H1 (cell line): ENCODE results near the gene TREM1. TPM values are rescaled to one million over a fixed set of nuclear protein-coding genes. Genes with fewer than 3 reads are reported as not detected.

Experiments
- CTCF ChIA-PET: fragments of 300-600 bp; sonication (Branson Sonifier 250); formaldehyde crosslinking; loops from one replicate; lab custom pipeline; 2021; ENCODE audit not compliant: partially characterized antibody; lab: Charles Lee
- POLR2A ChIA-PET: fragments of 300-600 bp; sonication (Branson Sonifier 250); formaldehyde crosslinking; loops from one replicate; lab custom pipeline; 2021; ENCODE audit warnings: inconsistent platforms; ENCODE audit not compliant: partially characterized antibody; lab: Charles Lee
- DNase-seq, 2 experiments: peaks; one replicate each; pipeline versions ENCODE4 v3.0.0 to v3.0.0-alpha.2; 2010 to 2022; ENCODE audit warnings: low spot score in 2 of 2, low read depth in 1 of 2, mixed read lengths in 1 of 2
- FAIRE-seq: peaks from 2 replicates; lab custom pipeline; 2011; peaks lifted over from hg19 to GRCh38; lab: Jason Lieb, UNC
- H2AFZ ChIP-seq: 2 replicates; pipeline ENCODE4 v1.8.1; 2012; ENCODE audit warnings: low read length, inconsistent platforms
- H2AK5ac ChIP-seq: 2 replicates; pipeline ENCODE4 v1.6.1; 2013; ENCODE audit warnings: low read depth, low read length
- H2BK120ac ChIP-seq: replicated peaks from 2 replicates; pipeline ENCODE3; 2013; ENCODE audit warnings: low read depth, low read length, inconsistent platforms
- H2BK12ac ChIP-seq: 2 replicates; pipeline ENCODE4 v1.6.1; 2013; ENCODE audit warnings: low read depth, low read length
- H2BK15ac ChIP-seq: 2 replicates; pipeline ENCODE4 v1.6.1; 2013; ENCODE audit warnings: low read length
- H2BK20ac ChIP-seq: 2 replicates; pipeline ENCODE4 v1.6.1; 2013; ENCODE audit warnings: low read length
- H2BK5ac ChIP-seq: 2 replicates; pipeline ENCODE4 v1.6.1; 2013; ENCODE audit warnings: low read depth, low read length
- H3K14ac ChIP-seq: 2 replicates; pipeline ENCODE4 v1.6.1; 2013; ENCODE audit warnings: inconsistent platforms; ENCODE audit not compliant: insufficient read length
- H3K18ac ChIP-seq: 2 replicates; pipeline ENCODE4 v1.6.1; 2013; ENCODE audit warnings: low read length; ENCODE audit errors: extremely low read depth
- H3K23ac ChIP-seq: 2 replicates; pipeline ENCODE4 v1.6.1; 2013; ENCODE audit warnings: inconsistent platforms; ENCODE audit not compliant: insufficient read length
- H3K23me2 ChIP-seq: 2 replicates; pipeline ENCODE4 v1.6.1; 2013; ENCODE audit warnings: low read depth, low read length
- H3K27ac ChIP-seq: 2 replicates; pipeline ENCODE4 v1.6.1; 2011; ENCODE audit warnings: low read depth, low read length, inconsistent platforms
- H3K27me3 ChIP-seq, 4 experiments: replicated peaks in 1 of 4; 1 replicate in 1 of 4; 2 replicates in 3 of 4; pipeline versions ENCODE4 v1.6.1 to v1.8.1; 2011 to 2013; ENCODE audit warnings: low read length in 3 of 4, mild to moderate bottlenecking in 3 of 4, inconsistent platforms in 2 of 4, mixed read lengths in 2 of 4, moderate library complexity in 1 of 4; ENCODE audit not compliant: control insufficient read depth in 3 of 4, insufficient read depth in 3 of 4; ENCODE audit errors: extremely low read depth in 1 of 4
- H3K36me3 ChIP-seq, 4 experiments: 2 replicates each; pipeline versions ENCODE4 v1.6.1 to v1.8.1; 2011 to 2013; ENCODE audit warnings: mild to moderate bottlenecking in 4 of 4, low read length in 3 of 4, moderate library complexity in 2 of 4, control low read depth in 1 of 4, inconsistent platforms in 1 of 4; ENCODE audit not compliant: insufficient read depth in 4 of 4, control insufficient read depth in 2 of 4
- H3K4ac ChIP-seq: replicated peaks from 2 replicates; pipeline ENCODE3; 2013; ENCODE audit warnings: low read length, low read depth, mixed read lengths, inconsistent platforms; ENCODE audit not compliant: insufficient read length
- H3K4me1 ChIP-seq, 4 experiments: replicated peaks in 1 of 4; 1 replicate in 1 of 4; 2 replicates in 3 of 4; pipeline versions ENCODE4 v1.6.1 to v1.8.1; 2011 to 2013; ENCODE audit warnings: low read length in 3 of 4, inconsistent platforms in 2 of 4, mixed read lengths in 1 of 4; ENCODE audit not compliant: insufficient read depth in 4 of 4, control insufficient read depth in 3 of 4
- H3K4me2 ChIP-seq, 2 experiments: 2 replicates each; pipeline versions ENCODE4 v1.6.1 to v1.8.1; 2011 to 2013; ENCODE audit warnings: low read depth in 2 of 2, low read length in 2 of 2, control low read depth in 1 of 2, inconsistent platforms in 1 of 2, mild to moderate bottlenecking in 1 of 2; ENCODE audit not compliant: insufficient read depth in 1 of 2
- H3K4me3 ChIP-seq, 4 experiments: fragments of 200-600, 300-600 bp in 1 of 4; sonication (generic), shearing (Covaris generic), sonication (Bioruptor Twin) in 1 of 4; 2 replicates each; pipeline versions ENCODE4 v1.5.1 to v1.8.1; 2011 to 2016; ENCODE audit warnings: low read length in 4 of 4, low read depth in 3 of 4, control low read depth in 2 of 4, inconsistent platforms in 2 of 4, mild to moderate bottlenecking in 2 of 4, mixed read lengths in 1 of 4, moderate library complexity in 1 of 4; ENCODE audit not compliant: insufficient read depth in 2 of 4; ENCODE audit errors: extremely low read depth in 1 of 4
- H3K56ac ChIP-seq: replicated peaks from 2 replicates; pipeline ENCODE3; 2013; ENCODE audit warnings: low read depth, mild to moderate bottlenecking, mixed read lengths, low read length, inconsistent platforms; ENCODE audit not compliant: insufficient read length
- H3K79me1 ChIP-seq: 2 replicates; pipeline ENCODE4 v1.6.1; 2013; ENCODE audit warnings: low read depth, low read length, control low read depth
- H3K79me2 ChIP-seq, 2 experiments: 2 replicates each; pipeline versions ENCODE4 v1.6.1 to v1.8.1; 2012 to 2013; ENCODE audit warnings: low read length in 2 of 2, mild to moderate bottlenecking in 2 of 2, inconsistent platforms in 1 of 2; ENCODE audit not compliant: insufficient read depth in 2 of 2, control insufficient read depth in 1 of 2
- H3K9ac ChIP-seq, 4 experiments: replicated peaks in 1 of 4; 1 replicate in 1 of 4; 2 replicates in 3 of 4; pipeline versions ENCODE4 v1.6.1 to v1.8.1; 2011 to 2013; ENCODE audit warnings: low read depth in 3 of 4, low read length in 3 of 4, control low read depth in 2 of 4, mild to moderate bottlenecking in 2 of 4, moderate library complexity in 2 of 4, inconsistent platforms in 1 of 4; ENCODE audit errors: extremely low read depth in 1 of 4
- H3K9me3 ChIP-seq, 2 experiments: 2 replicates each; pipeline versions ENCODE4 v1.6.1 to v1.8.1; 2012 to 2013; ENCODE audit warnings: mild to moderate bottlenecking in 2 of 2, moderate library complexity in 2 of 2, control low read depth in 1 of 2, inconsistent platforms in 1 of 2, low read depth in 1 of 2, low read length in 1 of 2, mixed read lengths in 1 of 2; ENCODE audit not compliant: insufficient read depth in 2 of 2
- H4K20me1 ChIP-seq, 2 experiments: replicated peaks in 1 of 2; 2 replicates each; pipeline versions ENCODE3 to v1.8.1; 2011 to 2013; ENCODE audit warnings: inconsistent platforms in 2 of 2, low read length in 2 of 2, mild to moderate bottlenecking in 1 of 2; ENCODE audit not compliant: insufficient read depth in 2 of 2, control insufficient read depth in 1 of 2
- H4K5ac ChIP-seq: 2 replicates; pipeline ENCODE4 v1.6.1; 2013; ENCODE audit warnings: low read length, low read depth, mixed read lengths, inconsistent platforms; ENCODE audit not compliant: insufficient read length
- H4K8ac ChIP-seq: 2 replicates; pipeline ENCODE4 v1.8.0; 2013; ENCODE audit warnings: mild to moderate bottlenecking, moderate library complexity, low read length, inconsistent platforms; ENCODE audit not compliant: insufficient read depth; ENCODE audit errors: extremely low read depth
- H4K91ac ChIP-seq: replicated peaks from 2 replicates; pipeline ENCODE3; 2013; ENCODE audit warnings: low read length, mixed read lengths, inconsistent platforms; ENCODE audit not compliant: insufficient read length
- E2F6 ChIP-seq: IDR thresholded peaks from 2 replicates; pipeline ENCODE4 v1.6.1; 2012; ENCODE audit warnings: inconsistent platforms
- EGR1 ChIP-seq: IDR thresholded peaks from 2 replicates; pipeline ENCODE4 v1.6.1; 2011; ENCODE audit warnings: low read depth, low read length, borderline replicate concordance
- HDAC6 ChIP-seq: IDR thresholded peaks from one replicate; pipeline ENCODE4 v1.7.1; 2012; ENCODE audit warnings: low read depth, mild to moderate bottlenecking, inconsistent platforms, low read length, moderate library complexity
- KDM1A ChIP-seq: fragments of 200-600, 300-600 bp; sonication (generic); IDR thresholded peaks from 2 replicates; pipeline ENCODE4 v1.7.1; 2016; ENCODE audit warnings: mild to moderate bottlenecking, low read length, borderline replicate concordance
- MAFK ChIP-seq: IDR thresholded peaks from 2 replicates; pipeline ENCODE4 v1.6.1; 2012; ENCODE audit warnings: low read depth, mild to moderate bottlenecking, improper control_type of control experiment, low read length
- PHF8 ChIP-seq: fragments of 200-600 bp; sonication (generic); conservative IDR thresholded peaks from 2 replicates; pipeline ENCODE4 v1.7.1; 2012; ENCODE audit warnings: low read depth, mild to moderate bottlenecking, inconsistent platforms, low read length, moderate library complexity
- SAP30 ChIP-seq: fragments of 300-600 bp; sonication (generic); IDR thresholded peaks from 2 replicates; pipeline ENCODE4 v1.7.1; 2012; ENCODE audit warnings: low read length, moderate library complexity, mild to moderate bottlenecking, inconsistent platforms; ENCODE audit not compliant: insufficient read depth, insufficient replicate concordance
- SP4 ChIP-seq: IDR thresholded peaks from 2 replicates; pipeline ENCODE4 v1.6.1; 2012; ENCODE audit warnings: low read length, inconsistent platforms
- SUZ12 ChIP-seq: fragments of 200-600 bp; sonication (generic); IDR thresholded peaks from 2 replicates; pipeline ENCODE4 v1.6.1; 2012; ENCODE audit warnings: mild to moderate bottlenecking, inconsistent platforms, low read length, moderate library complexity, mixed read lengths
- TBP ChIP-seq: IDR thresholded peaks from 2 replicates; pipeline ENCODE4 v1.6.1; 2011; ENCODE audit warnings: low read depth, low read length, improper control_type of control experiment
- TEAD4 ChIP-seq: IDR thresholded peaks from 2 replicates; pipeline ENCODE4 v1.6.1; 2012; ENCODE audit warnings: low read depth, low read length, inconsistent platforms, mixed read lengths
- USF2 ChIP-seq: IDR thresholded peaks from 2 replicates; pipeline ENCODE4 v1.6.1; 2011; ENCODE audit warnings: low read length, improper control_type of control experiment
- WGBS, 2 experiments: shearing (Covaris generic) in 1 of 2; methylation state at CpG; one replicate each; pipeline versions ENCODE4 v1.1.6 to v1.1.7; 2013 to 2015; ENCODE audit warnings: low lambda C conversion rate in 2 of 2, mixed read lengths in 2 of 2, inconsistent platforms in 1 of 2, low coverage in 1 of 2, missing lambda C conversion rate in 1 of 2; ENCODE audit not compliant: insufficient replicate concordance in 2 of 2, insufficient coverage in 1 of 2, insufficient read length in 1 of 2; ENCODE audit errors: extremely low coverage in 1 of 2, missing lambda C conversion rate in 1 of 2; 5-methylcytosine and 5-hydroxymethylcytosine counted together
- polyA plus RNA-seq, 7 experiments: library from polyadenylated mRNA; depleted of rRNA in 3 of 7; stranded (reverse) in 5 of 7; unstranded in 2 of 7; fragments of >200 nt in 5 of 7; fragments of 200-250 nt in 2 of 7; gene quantifications; 1 replicate in 5 of 7; 2 replicates in 1 of 7; 4 replicates in 1 of 7; pipeline versions ENCODE4 v1.2.1 to v1.2.3, GENCODE V29; 2011 to 2013; ENCODE audit warnings: missing spikeins in 2 of 7, mixed read lengths in 2 of 7
- total RNA-seq: library from RNA; stranded (reverse); fragmentation: NEBNext Ultra II Directional; extraction: Animal tissue kit (Norgen Biotek cat#: 25700); gene quantifications from 2 replicates; pipeline ENCODE4 v1.2.1, GENCODE V29; 2021

The TREM1 gene
- total and polyA plus RNA-seq, 2 of the 8 experiments (the other 6 are each of a cell fraction or from before 2014, with no cell fraction given), result not detected

GRCh38 chr6:41277605-41278004 is 8.9 kb downstream of the TREM1 start:
- Histone ChIP-seq H2BK15ac (no peak overlapping the region), H2AFZ (no peak overlapping the region), H3K9me3 (0 out of 4 replicates have a peak, but pooled peaks cover 0 to 3% of the 10 kb centered on the region in 2 experiments), H2BK20ac (no peak overlapping the region), H3K4ac (no peak overlapping the region), H4K5ac (no peak overlapping the region), H3K36me3 (no peaks in the 10 kb centered on the region), H3K4me3 (no peak overlapping the region), H3K18ac (no peak overlapping the region), H4K91ac (no peak overlapping the region), H2BK5ac (no peak overlapping the region), H3K23me2 (peaks cover 3% of the 10 kb centered on the region; the same call in 1 of the 2 replicates), H3K4me2 (no peak overlapping the region), H2BK12ac (no peak overlapping the region), H2BK120ac (no peak overlapping the region), H2AK5ac (no peak overlapping the region), H4K20me1 (peaks cover 0 to 4% of the 10 kb centered on the region in 2 experiments), H3K14ac (no peak overlapping the region), H3K9ac (no peak overlapping the region), H3K79me1 (no peaks in the 10 kb centered on the region), H3K56ac (no peak overlapping the region), H3K23ac (no peak overlapping the region), H3K4me1 (peaks cover 0 to 3% (median 0%) of the 10 kb centered on the region in 4 experiments; a peak in 2 of 7 replicates), H3K79me2 (no peaks in the 10 kb centered on the region), H3K27me3 (no peaks in the 10 kb centered on the region; a peak in 1 of 7 replicates), H3K27ac (no peak overlapping the region), H4K8ac (no peak overlapping the region)
- 71% methylated on average over 1 of the region's 2 CpGs; no CpG with 5 or more reads in 1 of the 2 experiments for WGBS, 2 experiments
- no peak for TF ChIP-seq PHF8
- no peak for TF ChIP-seq TEAD4
- TF ChIP-seq USF2, result no peak
- TF ChIP-seq MAFK, result no peak
- no peak for TF ChIP-seq HDAC6
- no peak for TF ChIP-seq KDM1A
- TF ChIP-seq EGR1, result no peak
- no peak for TF ChIP-seq SP4
- TF ChIP-seq TBP, result no peak
- no peak for TF ChIP-seq SUZ12
- no peak for TF ChIP-seq E2F6
- TF ChIP-seq SAP30, result no peak
- CTCF ChIA-PET, result interaction anchor here (0.7 to 2.3 kb wide), 16 partner anchors 8 to 428 kb away, joined by 3 to 16 read pairs (median 5); no protein-coding TSS in a partner anchor
- DNase-seq (no peak), FAIRE-seq (no peak)
- POLR2A ChIA-PET, result no interaction called here
